Measurements from ENCODE around the gene INPP5A.
"Not testable (repeated sequence)": the region's sequence is repeated elsewhere in the genome, so short reads cannot be mapped to it uniquely, and the experiment has no call there.

INPP5A gene

DNA sequence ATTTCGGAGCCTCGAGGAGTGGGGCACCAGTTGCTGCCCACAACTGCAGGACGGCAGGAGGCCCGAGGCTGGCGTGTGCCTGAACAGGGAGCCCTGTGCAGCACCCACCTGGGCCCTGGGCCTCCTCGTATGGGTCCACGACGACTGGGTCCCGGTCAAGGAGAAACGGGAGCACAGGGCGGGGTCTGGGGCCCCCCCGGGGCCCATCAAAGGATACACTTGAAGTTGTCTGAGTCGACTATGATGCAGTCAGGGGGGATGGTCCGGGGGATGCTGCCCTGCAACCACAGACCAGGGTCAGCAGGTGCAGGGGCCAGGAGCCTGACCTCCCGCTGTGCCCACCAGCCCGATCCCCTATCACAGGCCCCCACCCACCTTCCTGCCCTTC is 276.9 kb downstream of the INPP5A start:
- TF ChIP-seq ZFX (IDR thresholded peaks at IDR 0.05) (no peak), CTCF (conservative IDR thresholded peaks at IDR 0.05) (no peak)
- H3K27ac ChIP-seq: no peak overlapping the region

GRCh38 chr10:132815168-132815857 is 277.7 kb downstream of the INPP5A start:
- no peak overlapping the region for H3K27ac ChIP-seq
- TF ChIP-seq CTCF (conservative IDR thresholded peaks at IDR 0.05) (no peak), ZFX (IDR thresholded peaks at IDR 0.05) (no peak)

DNA sequence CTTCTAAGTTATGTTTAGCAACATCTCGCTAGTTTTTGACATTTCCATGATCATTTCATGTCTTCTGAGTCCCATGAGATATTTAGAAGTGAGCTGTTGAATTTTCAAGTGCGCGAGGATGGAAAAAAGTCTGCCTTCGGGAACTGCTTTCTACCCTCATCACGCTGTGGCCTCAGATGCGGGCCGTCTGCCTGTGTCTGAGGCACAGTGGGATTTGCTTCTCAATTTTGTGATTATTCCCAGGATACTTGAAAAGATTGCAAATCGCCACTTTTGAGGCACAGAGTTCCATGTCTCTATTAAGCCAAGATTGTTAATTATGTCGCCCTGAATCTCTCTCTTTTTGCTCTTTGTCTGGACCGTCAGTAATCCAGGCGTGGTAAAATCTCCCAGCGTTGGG is 279.1 kb downstream of the INPP5A start:
- H3K27ac ChIP-seq: no peak overlapping the region
- no peak for TF ChIP-seq CTCF (conservative IDR thresholded peaks at IDR 0.05)
- no peak for TF ChIP-seq ZFX (IDR thresholded peaks at IDR 0.05)

GRCh38 chr10:132817701-132818211 is 280.2 kb downstream of the INPP5A start:
- TF ChIP-seq ZFX (IDR thresholded peaks at IDR 0.05) (no peak), CTCF (conservative IDR thresholded peaks at IDR 0.05) (no peak)
- H3K27ac ChIP-seq: no peak overlapping the region

DNA sequence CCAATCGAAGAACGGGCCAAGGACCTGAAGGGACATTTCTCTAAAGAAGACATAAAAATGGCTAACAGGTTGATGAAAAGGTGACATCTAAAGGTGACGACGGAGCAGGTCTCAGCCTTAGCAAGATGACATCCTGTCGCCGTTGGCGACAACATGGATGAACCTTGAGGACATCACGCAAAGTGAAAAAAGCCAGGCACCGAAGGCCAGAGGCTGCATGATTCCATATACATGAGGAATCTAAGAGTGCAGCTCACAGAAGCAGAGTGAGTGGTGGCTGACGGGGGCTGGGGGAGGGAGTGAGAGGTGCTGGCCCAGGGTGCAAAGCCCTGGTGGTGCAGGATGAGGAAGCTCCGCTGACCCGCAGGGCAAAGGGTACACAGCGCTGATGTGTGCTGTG is 282.5 kb downstream of the INPP5A start:
- no peak overlapping the region for H3K27ac ChIP-seq
- TF ChIP-seq ZFX (IDR thresholded peaks at IDR 0.05) (no peak), CTCF (conservative IDR thresholded peaks at IDR 0.05) (no peak)

GRCh38 chr10:132825783-132826523 is 288.4 kb downstream of the INPP5A start:
- not testable (repeated sequence) for H3K27ac ChIP-seq

- H3K27ac ChIP-seq: no peak overlapping the region
- TF ChIP-seq ZFX (IDR thresholded peaks at IDR 0.05): no peak
- TF ChIP-seq CTCF (conservative IDR thresholded peaks at IDR 0.05): no peak
Observed at GRCh38 chr10:132826524-132827422, 289.2 kb downstream of the INPP5A start.
